ENCODE results near the gene DCBLD1. TPM values are rescaled to one million over a fixed set of nuclear protein-coding genes. Genes with fewer than 3 reads are reported as not detected.
A peak's percentile ranks its signal among the peaks of the same experiment; 100 is the strongest.

DCBLD1 gene
- total and polyA plus RNA-seq, 2 of the 13 experiments (the other 11 are each of a cell fraction or from before 2014, with no cell fraction given) = 23.2 to 41.5 TPM

DNA sequence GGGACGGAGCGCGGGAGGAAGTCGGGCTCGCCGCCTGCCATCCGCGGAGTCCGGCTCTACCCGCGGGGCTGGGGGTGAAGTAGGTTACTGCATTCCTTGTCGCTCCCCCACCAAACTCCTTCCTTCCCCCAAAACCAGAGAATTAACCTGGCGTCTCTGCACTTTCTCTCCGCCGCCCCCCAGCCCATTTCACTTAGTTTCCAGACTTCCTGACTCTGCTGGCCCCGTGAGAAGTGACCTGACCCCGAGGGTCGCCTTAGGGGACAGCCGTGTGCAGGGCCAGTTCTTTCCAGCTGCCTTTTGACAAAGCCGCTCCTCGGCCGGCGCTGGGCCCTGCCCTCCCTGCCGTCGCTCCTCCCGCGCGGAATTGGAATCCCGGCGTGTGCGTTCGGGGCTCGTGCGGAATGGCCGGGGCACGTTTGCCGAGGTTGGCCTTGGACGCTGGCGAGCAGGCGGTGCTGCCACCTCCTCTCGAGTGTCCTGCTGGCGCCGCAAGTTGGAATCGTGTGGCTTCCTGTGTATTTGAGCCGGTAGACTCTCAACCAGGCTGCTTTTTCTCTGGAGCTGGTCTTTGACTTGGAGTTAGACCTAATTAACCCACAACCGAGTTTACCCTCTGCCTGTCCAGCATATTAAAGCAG is 650 bp downstream of the DCBLD1 start (continued):
- TF ChIP-seq, protein P1, sequence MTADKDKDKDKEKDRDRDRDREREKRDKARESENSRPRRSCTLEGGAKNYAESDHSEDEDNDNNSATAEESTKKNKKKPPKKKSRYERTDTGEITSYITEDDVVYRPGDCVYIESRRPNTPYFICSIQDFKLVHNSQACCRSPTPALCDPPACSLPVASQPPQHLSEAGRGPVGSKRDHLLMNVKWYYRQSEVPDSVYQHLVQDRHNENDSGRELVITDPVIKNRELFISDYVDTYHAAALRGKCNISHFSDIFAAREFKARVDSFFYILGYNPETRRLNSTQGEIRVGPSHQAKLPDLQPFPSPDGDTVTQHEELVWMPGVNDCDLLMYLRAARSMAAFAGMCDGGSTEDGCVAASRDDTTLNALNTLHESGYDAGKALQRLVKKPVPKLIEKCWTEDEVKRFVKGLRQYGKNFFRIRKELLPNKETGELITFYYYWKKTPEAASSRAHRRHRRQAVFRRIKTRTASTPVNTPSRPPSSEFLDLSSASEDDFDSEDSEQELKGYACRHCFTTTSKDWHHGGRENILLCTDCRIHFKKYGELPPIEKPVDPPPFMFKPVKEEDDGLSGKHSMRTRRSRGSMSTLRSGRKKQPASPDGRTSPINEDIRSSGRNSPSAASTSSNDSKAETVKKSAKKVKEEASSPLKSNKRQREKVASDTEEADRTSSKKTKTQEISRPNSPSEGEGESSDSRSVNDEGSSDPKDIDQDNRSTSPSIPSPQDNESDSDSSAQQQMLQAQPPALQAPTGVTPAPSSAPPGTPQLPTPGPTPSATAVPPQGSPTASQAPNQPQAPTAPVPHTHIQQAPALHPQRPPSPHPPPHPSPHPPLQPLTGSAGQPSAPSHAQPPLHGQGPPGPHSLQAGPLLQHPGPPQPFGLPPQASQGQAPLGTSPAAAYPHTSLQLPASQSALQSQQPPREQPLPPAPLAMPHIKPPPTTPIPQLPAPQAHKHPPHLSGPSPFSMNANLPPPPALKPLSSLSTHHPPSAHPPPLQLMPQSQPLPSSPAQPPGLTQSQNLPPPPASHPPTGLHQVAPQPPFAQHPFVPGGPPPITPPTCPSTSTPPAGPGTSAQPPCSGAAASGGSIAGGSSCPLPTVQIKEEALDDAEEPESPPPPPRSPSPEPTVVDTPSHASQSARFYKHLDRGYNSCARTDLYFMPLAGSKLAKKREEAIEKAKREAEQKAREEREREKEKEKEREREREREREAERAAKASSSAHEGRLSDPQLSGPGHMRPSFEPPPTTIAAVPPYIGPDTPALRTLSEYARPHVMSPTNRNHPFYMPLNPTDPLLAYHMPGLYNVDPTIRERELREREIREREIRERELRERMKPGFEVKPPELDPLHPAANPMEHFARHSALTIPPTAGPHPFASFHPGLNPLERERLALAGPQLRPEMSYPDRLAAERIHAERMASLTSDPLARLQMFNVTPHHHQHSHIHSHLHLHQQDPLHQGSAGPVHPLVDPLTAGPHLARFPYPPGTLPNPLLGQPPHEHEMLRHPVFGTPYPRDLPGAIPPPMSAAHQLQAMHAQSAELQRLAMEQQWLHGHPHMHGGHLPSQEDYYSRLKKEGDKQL (CRISPR knock-in tag; IDR thresholded peaks at IDR 0.05; ENCODE audit: low read depth) = no peak; the same call in 1 of the 2 replicates
- no peak for TF ChIP-seq RORA (CRISPR knock-in tag; IDR thresholded peaks at IDR 0.05)
- peak; percentile 58 for TF ChIP-seq U2AF1 (optimal IDR thresholded peaks at IDR 0.05; ENCODE audit: low read depth, low read length)
- TF ChIP-seq MEIS1 (CRISPR knock-in tag; IDR thresholded peaks at IDR 0.05; ENCODE audit: borderline replicate concordance) = peak; percentile 80
- no peak for TF ChIP-seq ZNF569 (CRISPR knock-in tag; IDR thresholded peaks at IDR 0.05; ENCODE audit: borderline replicate concordance)
- TF ChIP-seq, protein P2, sequence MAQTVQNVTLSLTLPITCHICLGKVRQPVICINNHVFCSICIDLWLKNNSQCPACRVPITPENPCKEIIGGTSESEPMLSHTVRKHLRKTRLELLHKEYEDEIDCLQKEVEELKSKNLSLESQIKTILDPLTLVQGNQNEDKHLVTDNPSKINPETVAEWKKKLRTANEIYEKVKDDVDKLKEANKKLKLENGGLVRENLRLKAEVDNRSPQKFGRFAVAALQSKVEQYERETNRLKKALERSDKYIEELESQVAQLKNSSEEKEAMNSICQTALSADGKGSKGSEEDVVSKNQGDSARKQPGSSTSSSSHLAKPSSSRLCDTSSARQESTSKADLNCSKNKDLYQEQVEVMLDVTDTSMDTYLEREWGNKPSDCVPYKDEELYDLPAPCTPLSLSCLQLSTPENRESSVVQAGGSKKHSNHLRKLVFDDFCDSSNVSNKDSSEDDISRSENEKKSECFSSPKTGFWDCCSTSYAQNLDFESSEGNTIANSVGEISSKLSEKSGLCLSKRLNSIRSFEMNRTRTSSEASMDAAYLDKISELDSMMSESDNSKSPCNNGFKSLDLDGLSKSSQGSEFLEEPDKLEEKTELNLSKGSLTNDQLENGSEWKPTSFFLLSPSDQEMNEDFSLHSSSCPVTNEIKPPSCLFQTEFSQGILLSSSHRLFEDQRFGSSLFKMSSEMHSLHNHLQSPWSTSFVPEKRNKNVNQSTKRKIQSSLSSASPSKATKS (CRISPR knock-in tag; IDR thresholded peaks at IDR 0.05) = no peak
- no peak for TF ChIP-seq HMG20B (CRISPR knock-in tag; conservative IDR thresholded peaks at IDR 0.05)
- TF ChIP-seq, protein P3, sequence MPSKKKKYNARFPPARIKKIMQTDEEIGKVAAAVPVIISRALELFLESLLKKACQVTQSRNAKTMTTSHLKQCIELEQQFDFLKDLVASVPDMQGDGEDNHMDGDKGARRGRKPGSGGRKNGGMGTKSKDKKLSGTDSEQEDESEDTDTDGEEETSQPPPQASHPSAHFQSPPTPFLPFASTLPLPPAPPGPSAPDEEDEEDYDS (CRISPR knock-in tag; IDR thresholded peaks at IDR 0.05) = no peak
- TF ChIP-seq HDAC1 (CRISPR knock-in tag; IDR thresholded peaks at IDR 0.05) = peak; percentile 94
- TF ChIP-seq, protein P4, sequence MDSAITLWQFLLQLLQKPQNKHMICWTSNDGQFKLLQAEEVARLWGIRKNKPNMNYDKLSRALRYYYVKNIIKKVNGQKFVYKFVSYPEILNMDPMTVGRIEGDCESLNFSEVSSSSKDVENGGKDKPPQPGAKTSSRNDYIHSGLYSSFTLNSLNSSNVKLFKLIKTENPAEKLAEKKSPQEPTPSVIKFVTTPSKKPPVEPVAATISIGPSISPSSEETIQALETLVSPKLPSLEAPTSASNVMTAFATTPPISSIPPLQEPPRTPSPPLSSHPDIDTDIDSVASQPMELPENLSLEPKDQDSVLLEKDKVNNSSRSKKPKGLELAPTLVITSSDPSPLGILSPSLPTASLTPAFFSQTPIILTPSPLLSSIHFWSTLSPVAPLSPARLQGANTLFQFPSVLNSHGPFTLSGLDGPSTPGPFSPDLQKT (CRISPR knock-in tag; IDR thresholded peaks at IDR 0.05; ENCODE audit: borderline replicate concordance) = no peak; the same call in 1 of the 2 replicates
- TF ChIP-seq SP4 (CRISPR knock-in tag; IDR thresholded peaks at IDR 0.05) = peak; percentile 43; the same call in 1 of the 2 replicates
- TF ChIP-seq PHF20 (CRISPR knock-in tag; IDR thresholded peaks at IDR 0.05) = no peak
- peak; percentile 72 for TF ChIP-seq HOXA5 (CRISPR knock-in tag; IDR thresholded peaks at IDR 0.05)
- TF ChIP-seq, protein P5, sequence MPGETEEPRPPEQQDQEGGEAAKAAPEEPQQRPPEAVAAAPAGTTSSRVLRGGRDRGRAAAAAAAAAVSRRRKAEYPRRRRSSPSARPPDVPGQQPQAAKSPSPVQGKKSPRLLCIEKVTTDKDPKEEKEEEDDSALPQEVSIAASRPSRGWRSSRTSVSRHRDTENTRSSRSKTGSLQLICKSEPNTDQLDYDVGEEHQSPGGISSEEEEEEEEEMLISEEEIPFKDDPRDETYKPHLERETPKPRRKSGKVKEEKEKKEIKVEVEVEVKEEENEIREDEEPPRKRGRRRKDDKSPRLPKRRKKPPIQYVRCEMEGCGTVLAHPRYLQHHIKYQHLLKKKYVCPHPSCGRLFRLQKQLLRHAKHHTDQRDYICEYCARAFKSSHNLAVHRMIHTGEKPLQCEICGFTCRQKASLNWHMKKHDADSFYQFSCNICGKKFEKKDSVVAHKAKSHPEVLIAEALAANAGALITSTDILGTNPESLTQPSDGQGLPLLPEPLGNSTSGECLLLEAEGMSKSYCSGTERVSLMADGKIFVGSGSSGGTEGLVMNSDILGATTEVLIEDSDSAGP (CRISPR knock-in tag; IDR thresholded peaks at IDR 0.05; ENCODE audit: borderline replicate concordance) = peak; percentile 91
- no peak for TF ChIP-seq RFX5 (IDR thresholded peaks at IDR 0.05; ENCODE audit: low read depth, low read length)
- no peak for TF ChIP-seq JARID2 (CRISPR knock-in tag; IDR thresholded peaks at IDR 0.05; ENCODE audit: insufficient replicate concordance)
- 0 out of 2 replicates have a peak, but pooled peaks have one; percentile 37 for TF ChIP-seq RBAK (CRISPR knock-in tag; IDR thresholded peaks at IDR 0.05)
- no peak for TF ChIP-seq SETDB1 (CRISPR knock-in tag; IDR thresholded peaks at IDR 0.05; ENCODE audit: borderline replicate concordance)
- TF ChIP-seq FOXA3 (CRISPR knock-in tag; IDR thresholded peaks at IDR 0.05) = peak; percentile 40; the same call in 1 of the 2 replicates
